B cell (primary cell): ENCODE measurements around the gene BPIFB1. TPM values are rescaled to one million over a fixed set of nuclear protein-coding genes. Genes with fewer than 3 reads are reported as not detected.

Experiments
- ATAC-seq: fragments of 200-7000 bp; cut with Tn5 transposase; one replicate; pipeline ENCODE4 v1.10.0; 2021; ENCODE audit warnings: low read depth, mild to moderate bottlenecking, moderate number of reproducible peaks, moderate library complexity
- CTCF ChIA-PET: fragments of 350-600 bp; sonication (Branson Sonifier 250); formaldehyde crosslinking; loops from one replicate; lab custom pipeline; 2021; ENCODE audit warnings: antibody characterized with exemption, inconsistent platforms; lab: Charles Lee
- POLR2A ChIA-PET: fragments of 350-600 bp; sonication (Branson Sonifier 250); formaldehyde crosslinking; loops from one replicate; lab custom pipeline; 2021; ENCODE audit warnings: antibody characterized with exemption; lab: Charles Lee
- DNase-seq: peaks from one replicate; pipeline ENCODE4 v3.0.0; 2013
- H2AFZ ChIP-seq: 2 replicates; pipeline ENCODE4 v1.6.1; 2012; ENCODE audit warnings: mild to moderate bottlenecking, low read depth, low read length; ENCODE audit not compliant: insufficient read depth, poor library complexity, severe bottlenecking
- H3K27ac ChIP-seq, 2 donors: 1 replicate in 1 of 2; 2 replicates in 1 of 2; pipeline ENCODE4 v1.5.1; 2012 to 2013; ENCODE audit warnings: low read length in 2 of 2, mild to moderate bottlenecking in 2 of 2, moderate library complexity in 1 of 2
- H3K27me3 ChIP-seq, 4 experiments: fragments of 200-600 bp in 1 of 4; sonication (generic) in 1 of 4; replicated peaks in 1 of 4; 1 replicate in 2 of 4; 2 replicates in 2 of 4; pipeline versions ENCODE4 v1.6.1 to v1.7.0; 2013 to 2016; ENCODE audit warnings: low read length in 3 of 4, mild to moderate bottlenecking in 2 of 4, mixed read lengths in 1 of 4, moderate library complexity in 1 of 4; ENCODE audit not compliant: insufficient read depth in 4 of 4, control insufficient read depth in 3 of 4; ENCODE audit errors: control extremely low read depth in 1 of 4
- H3K36me3 ChIP-seq, 2 experiments: replicated peaks in 1 of 2; 1 replicate in 1 of 2; 2 replicates in 1 of 2; pipeline versions ENCODE4 v1.6.1 to v1.7.1; 2013; ENCODE audit warnings: low read length in 1 of 2; ENCODE audit not compliant: insufficient read depth in 2 of 2, control insufficient read depth in 1 of 2; ENCODE audit errors: control extremely low read depth in 1 of 2, extremely low read depth in 1 of 2
- H3K4me1 ChIP-seq, 2 donors: fragments of 200-600 bp in 1 of 2; sonication (generic) in 1 of 2; 1 replicate in 1 of 2; 2 replicates in 1 of 2; pipeline versions ENCODE4 v1.5.1 to v1.6.1; 2013 to 2017; ENCODE audit warnings: low read length in 2 of 2; ENCODE audit not compliant: control insufficient read depth in 2 of 2, insufficient read depth in 2 of 2
- H3K4me2 ChIP-seq: replicated peaks from 2 replicates; pipeline ENCODE3; 2012; ENCODE audit warnings: mild to moderate bottlenecking, low read depth, low read length; ENCODE audit not compliant: poor library complexity, severe bottlenecking
- H3K4me3 ChIP-seq, 5 experiments: fragments of 200-600 bp in 1 of 5; sonication (generic) in 1 of 5; 1 replicate in 3 of 5; 2 replicates in 2 of 5; pipeline versions ENCODE4 v1.5.1 to v1.7.0; 2011 to 2016; ENCODE audit warnings: low read length in 4 of 5, mild to moderate bottlenecking in 4 of 5, low read depth in 2 of 5, control low read depth in 1 of 5, moderate library complexity in 1 of 5; ENCODE audit not compliant: insufficient read depth in 1 of 5; ENCODE audit errors: control extremely low read depth in 1 of 5, extremely low read depth in 1 of 5
- H3K79me2 ChIP-seq: fragments of 200-600 bp; sonication (generic); one replicate; pipeline ENCODE4 v1.6.0; 2016; ENCODE audit warnings: low read length; ENCODE audit not compliant: control insufficient read depth, insufficient read depth
- H3K9ac ChIP-seq: fragments of 200-600 bp; sonication (generic); 2 replicates; pipeline ENCODE4 v1.6.1; 2017; ENCODE audit warnings: mild to moderate bottlenecking, low read length, moderate library complexity
- H3K9me3 ChIP-seq, 3 donors: one replicate each; pipeline versions ENCODE4 v1.6.1 to v1.7.1; 2013; ENCODE audit warnings: low read length in 2 of 3; ENCODE audit not compliant: control insufficient read depth in 2 of 3, insufficient read depth in 1 of 3; ENCODE audit errors: control extremely low read depth in 1 of 3
- H4K20me1 ChIP-seq: 2 replicates; pipeline ENCODE4 v1.6.0; 2012; ENCODE audit warnings: mild to moderate bottlenecking, low read length; ENCODE audit not compliant: insufficient read depth, control insufficient read depth, poor library complexity, severe bottlenecking
- H3K27ac Mint-ChIP-seq: one replicate; pipeline ENCODE4 v1.8.0; 2021; ENCODE audit warnings: mixed read lengths
- H3K27me3 Mint-ChIP-seq: one replicate; pipeline ENCODE4 v1.8.0; 2021; ENCODE audit warnings: mixed read lengths
- H3K4me1 Mint-ChIP-seq: one replicate; pipeline ENCODE4 v1.8.0; 2021; ENCODE audit warnings: mixed read lengths
- H3K4me3 Mint-ChIP-seq: one replicate; pipeline ENCODE4 v1.8.0; 2021; ENCODE audit warnings: mixed read lengths
- H3K9me3 Mint-ChIP-seq: one replicate; pipeline ENCODE4 v1.8.0; 2022; ENCODE audit warnings: mixed read lengths; ENCODE audit not compliant: insufficient read depth
- EZH2 ChIP-seq: IDR thresholded peaks from 2 replicates; pipeline ENCODE4 v1.6.1; 2012; ENCODE audit warnings: borderline replicate concordance, low read depth, mild to moderate bottlenecking, moderate library complexity, low read length; ENCODE audit not compliant: insufficient read depth, poor library complexity, severe bottlenecking
- WGBS: methylation state at CpG from one replicate; pipeline ENCODE4 v1.1.5; 2013; ENCODE audit warnings: missing lambda C conversion rate; ENCODE audit not compliant: insufficient coverage; 5-methylcytosine and 5-hydroxymethylcytosine counted together
- intact Hi-C: fragments of 100-400 bp; cut with micrococcal nuclease; formaldehyde crosslinking; loops from one replicate; pipeline ENCODE4 v1.10.0; 2022
- polyA plus RNA-seq: library from polyadenylated mRNA; depleted of rRNA; stranded (reverse); fragments of >200 nt; gene quantifications from 2 replicates; pipeline ENCODE4 v1.2.3, GENCODE V29; 2012
- total RNA-seq, 2 donors: library from RNA; stranded (reverse); fragments of 120-200 nt in 1 of 2; gene quantifications; 1 replicate in 1 of 2; 2 replicates in 1 of 2; pipeline versions ENCODE4 v1.2.3 to v1.2.4, GENCODE V29; 2013 to 2022
- TF ChIP-seq, protein P1 (sequence below): fragments of 200-600 bp; IDR thresholded peaks from one replicate; pipeline ENCODE4 v1.8.0; 2022; ENCODE audit warnings: antibody characterized with exemption, mild to moderate bottlenecking

BPIFB1 gene
- total and polyA plus RNA-seq, 2 donors (not counting 1 experiment from before 2014, with no cell fraction given) = not detected

DNA sequence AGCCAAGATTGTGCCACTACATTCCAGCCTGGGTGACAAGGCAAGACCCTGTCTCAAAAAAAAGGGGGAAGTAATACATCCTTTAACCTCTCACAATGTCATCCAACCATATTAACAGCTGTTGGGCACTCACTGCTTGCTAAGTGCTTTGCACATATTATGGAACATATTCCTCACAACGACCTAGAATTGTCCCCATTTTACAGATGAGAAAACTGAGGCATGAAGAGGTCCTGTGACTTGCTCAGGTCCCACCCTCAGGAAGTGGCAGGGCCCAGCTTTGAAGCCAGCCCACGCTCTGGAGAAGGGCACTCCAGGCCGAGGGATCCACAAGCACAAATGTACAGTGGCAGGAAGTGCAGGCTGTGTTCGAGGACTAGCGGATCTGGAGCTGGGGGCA lies 33.3 kb downstream of the BPIFB1 start:
- ChIA-PET CTCF (interaction anchor here (0.6 kb wide), 1 partner anchor 625 kb away, joined by 3 read pairs; no protein-coding TSS in a partner anchor), POLR2A (no interaction called here)
- H3K4me2 ChIP-seq = no peak overlapping the region
- no peak overlapping the region for H2AFZ ChIP-seq
- no peak for TF ChIP-seq EZH2
- TF ChIP-seq, protein P1, sequence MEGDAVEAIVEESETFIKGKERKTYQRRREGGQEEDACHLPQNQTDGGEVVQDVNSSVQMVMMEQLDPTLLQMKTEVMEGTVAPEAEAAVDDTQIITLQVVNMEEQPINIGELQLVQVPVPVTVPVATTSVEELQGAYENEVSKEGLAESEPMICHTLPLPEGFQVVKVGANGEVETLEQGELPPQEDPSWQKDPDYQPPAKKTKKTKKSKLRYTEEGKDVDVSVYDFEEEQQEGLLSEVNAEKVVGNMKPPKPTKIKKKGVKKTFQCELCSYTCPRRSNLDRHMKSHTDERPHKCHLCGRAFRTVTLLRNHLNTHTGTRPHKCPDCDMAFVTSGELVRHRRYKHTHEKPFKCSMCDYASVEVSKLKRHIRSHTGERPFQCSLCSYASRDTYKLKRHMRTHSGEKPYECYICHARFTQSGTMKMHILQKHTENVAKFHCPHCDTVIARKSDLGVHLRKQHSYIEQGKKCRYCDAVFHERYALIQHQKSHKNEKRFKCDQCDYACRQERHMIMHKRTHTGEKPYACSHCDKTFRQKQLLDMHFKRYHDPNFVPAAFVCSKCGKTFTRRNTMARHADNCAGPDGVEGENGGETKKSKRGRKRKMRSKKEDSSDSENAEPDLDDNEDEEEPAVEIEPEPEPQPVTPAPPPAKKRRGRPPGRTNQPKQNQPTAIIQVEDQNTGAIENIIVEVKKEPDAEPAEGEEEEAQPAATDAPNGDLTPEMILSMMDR = no peak
- H4K20me1 ChIP-seq = no peaks in the 10 kb centered on the region
- no peaks in the 10 kb centered on the region for H3K9me3 Mint-ChIP-seq
- no peak overlapping the region for H3K4me3 ChIP-seq
- no peaks in the 10 kb centered on the region for H3K9me3 ChIP-seq
- H3K27ac ChIP-seq = no peak overlapping the region
- H3K36me3 ChIP-seq = no peaks in the 10 kb centered on the region
- intact Hi-C loops = no loop called here
- H3K9ac ChIP-seq = no peak overlapping the region
- DNase-seq = no peak
- H3K4me1 ChIP-seq = peaks cover 0 to 5% of the 10 kb centered on the region in 2 donors
- no peaks in the 10 kb centered on the region for H3K79me2 ChIP-seq
- ATAC-seq = no peak
- H3K4me1 Mint-ChIP-seq = no peaks in the 10 kb centered on the region
- no peak overlapping the region for H3K4me3 Mint-ChIP-seq
- peaks cover 23% of the 10 kb centered on the region for H3K27me3 Mint-ChIP-seq
- H3K27me3 ChIP-seq = peaks cover 0 to 10% (median 2%) of the 10 kb centered on the region in 4 experiments
- H3K27ac Mint-ChIP-seq = no peak overlapping the region
- WGBS = 97% methylated on average over 4 of the region's 5 CpGs

DNA sequence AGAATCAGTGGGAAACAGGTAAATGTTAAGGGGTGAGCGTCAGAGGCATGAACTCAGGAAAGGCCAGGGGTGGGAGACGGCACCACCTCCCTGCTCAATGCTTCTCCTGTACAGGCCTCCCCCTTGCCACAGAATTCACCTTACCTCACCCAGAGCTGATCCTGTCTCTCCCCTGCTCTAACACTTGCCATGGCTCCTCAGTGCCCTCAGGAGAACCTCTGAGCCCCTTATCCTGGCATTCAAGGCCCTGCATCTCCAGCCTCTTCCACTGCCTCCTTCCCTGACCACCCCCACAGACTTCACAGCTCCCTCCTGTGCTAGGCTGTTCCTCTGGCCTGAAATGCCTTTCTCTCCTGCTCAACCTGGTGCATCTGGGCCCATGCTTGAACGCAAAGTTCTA lies 33.9 kb downstream of the BPIFB1 start:
- TF ChIP-seq, protein P1 = no peak
- TF ChIP-seq EZH2 = no peak
- Histone ChIP-seq H3K27ac (no peak overlapping the region), H3K36me3 (no peaks in the 10 kb centered on the region), H3K9me3 (no peaks in the 10 kb centered on the region), H3K4me2 (no peak overlapping the region), H3K4me3 (no peak overlapping the region), H3K4me1 (peaks cover 0 to 5% of the 10 kb centered on the region in 2 donors), H4K20me1 (no peaks in the 10 kb centered on the region), H3K9ac (no peak overlapping the region), H2AFZ (no peak overlapping the region), H3K27me3 (peaks cover 0 to 10% (median 2%) of the 10 kb centered on the region in 4 experiments), H3K79me2 (no peaks in the 10 kb centered on the region)
- no peak overlapping the region for H3K27ac Mint-ChIP-seq
- H3K4me1 Mint-ChIP-seq = no peaks in the 10 kb centered on the region
- H3K4me3 Mint-ChIP-seq = no peak overlapping the region
- H3K9me3 Mint-ChIP-seq = no peaks in the 10 kb centered on the region
- ChIA-PET POLR2A (no interaction called here), CTCF (no interaction called here)
- ATAC-seq (no peak), DNase-seq (no peak)
- WGBS = 88% methylated on average over 2 of the region's 3 CpGs
- intact Hi-C loops = no loop called here
- H3K27me3 Mint-ChIP-seq = peaks cover 23% of the 10 kb centered on the region
